RWPE1 (cell line): Measurements from ENCODE around the gene COMT.
A peak's percentile ranks its signal among the peaks of the same experiment; 100 is the strongest.

Experiments used
- CTCF ChIA-PET: fragments of 350-600 bp; sonication (Branson Sonifier 250); formaldehyde crosslinking; extraction: SDS; loops from one replicate; lab custom pipeline; 2021; lab: Yijun Ruan, JAX
- POLR2A ChIA-PET: fragments of 400-600 bp; formaldehyde crosslinking; extraction: SDS; loops from one replicate; lab custom pipeline; 2020; ENCODE audit warnings: antibody characterized with exemption; ENCODE audit not compliant: low non-redundant PET; lab: Yijun Ruan, JAX
- DNase-seq: peaks from one replicate; pipeline ENCODE4 v3.0.0; 2012; ENCODE audit warnings: low spot score
- H3K27ac ChIP-seq: fragments of 450-650 bp; 2 replicates; pipeline ENCODE4 v1.5.1; 2017
- TF ChIP-seq, protein P1 (sequence below): fragments of 450-650 bp; conservative IDR thresholded peaks from 2 replicates; pipeline ENCODE4 v1.5.1; 2017; ENCODE audit warnings: low read depth, mild to moderate bottlenecking

Gene COMT

DNA sequence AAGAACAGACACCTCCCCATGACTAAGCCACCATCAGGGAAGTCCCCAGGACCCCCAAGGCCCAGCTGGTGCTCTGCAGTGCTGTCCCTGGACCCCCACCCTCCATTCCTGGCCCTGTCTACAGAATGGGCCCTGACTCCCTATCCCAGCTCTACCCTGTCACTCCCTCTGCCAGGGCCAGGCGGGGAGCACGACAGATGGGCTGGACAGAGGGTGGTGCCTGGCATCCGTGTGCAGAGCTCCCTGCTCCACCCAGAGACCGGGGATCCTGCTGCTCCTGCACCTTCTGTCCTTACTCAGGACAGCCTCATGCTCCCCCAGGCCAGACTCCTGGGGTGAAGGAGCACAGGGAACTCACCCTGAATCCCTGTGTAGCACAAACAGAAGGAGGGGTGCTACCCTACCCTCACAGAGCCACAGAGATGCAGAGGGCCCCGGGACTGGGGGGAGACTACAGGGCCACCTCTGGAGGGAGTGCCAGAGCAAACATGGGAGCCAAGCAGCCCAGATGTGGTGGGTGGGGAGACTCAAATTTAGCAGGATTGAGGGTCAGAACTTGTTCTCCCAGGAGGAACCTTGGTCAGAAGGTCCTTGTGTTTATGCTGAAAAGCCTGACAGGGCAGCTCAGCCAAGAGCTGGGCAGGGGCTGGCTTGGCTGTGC lies 73.1 kb downstream of the COMT start:
- ChIA-PET POLR2A (no interaction called here), CTCF (interaction anchor here (1.0 kb wide), 1 partner anchor 44 kb away, joined by 6 read pairs; no protein-coding TSS in a partner anchor)
- no peak overlapping the region for H3K27ac ChIP-seq
- TF ChIP-seq, protein P1, sequence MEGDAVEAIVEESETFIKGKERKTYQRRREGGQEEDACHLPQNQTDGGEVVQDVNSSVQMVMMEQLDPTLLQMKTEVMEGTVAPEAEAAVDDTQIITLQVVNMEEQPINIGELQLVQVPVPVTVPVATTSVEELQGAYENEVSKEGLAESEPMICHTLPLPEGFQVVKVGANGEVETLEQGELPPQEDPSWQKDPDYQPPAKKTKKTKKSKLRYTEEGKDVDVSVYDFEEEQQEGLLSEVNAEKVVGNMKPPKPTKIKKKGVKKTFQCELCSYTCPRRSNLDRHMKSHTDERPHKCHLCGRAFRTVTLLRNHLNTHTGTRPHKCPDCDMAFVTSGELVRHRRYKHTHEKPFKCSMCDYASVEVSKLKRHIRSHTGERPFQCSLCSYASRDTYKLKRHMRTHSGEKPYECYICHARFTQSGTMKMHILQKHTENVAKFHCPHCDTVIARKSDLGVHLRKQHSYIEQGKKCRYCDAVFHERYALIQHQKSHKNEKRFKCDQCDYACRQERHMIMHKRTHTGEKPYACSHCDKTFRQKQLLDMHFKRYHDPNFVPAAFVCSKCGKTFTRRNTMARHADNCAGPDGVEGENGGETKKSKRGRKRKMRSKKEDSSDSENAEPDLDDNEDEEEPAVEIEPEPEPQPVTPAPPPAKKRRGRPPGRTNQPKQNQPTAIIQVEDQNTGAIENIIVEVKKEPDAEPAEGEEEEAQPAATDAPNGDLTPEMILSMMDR, result no peak
- no peak for DNase-seq

DNA sequence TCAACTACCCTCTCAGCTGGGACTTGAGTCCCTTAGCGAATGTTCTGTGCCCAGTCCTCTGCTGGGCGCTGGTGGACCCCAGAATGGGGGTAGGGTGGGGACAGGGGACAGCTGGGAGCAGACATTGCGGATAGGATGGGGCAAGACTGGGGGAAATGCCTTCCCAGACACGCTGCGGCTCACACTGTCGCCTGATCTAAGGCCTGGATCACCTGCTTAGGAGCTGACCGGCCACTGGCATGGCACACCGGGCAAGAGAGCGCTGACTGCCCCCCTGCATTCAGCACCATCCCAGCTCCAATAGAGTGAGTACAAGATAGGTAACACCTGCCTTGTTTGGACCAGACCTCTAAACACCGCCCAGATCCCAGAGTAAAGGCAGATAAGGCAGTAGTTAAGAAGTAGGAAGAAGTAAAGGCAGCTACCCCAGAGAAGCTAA lies 73.6 kb downstream of the COMT start:
- ChIA-PET CTCF (interaction anchor here (1.0 kb wide), 1 partner anchor 45 kb away, joined by 6 read pairs; no protein-coding TSS in a partner anchor), POLR2A (no interaction called here)
- DNase-seq, result no peak
- no peak overlapping the region for H3K27ac ChIP-seq
- TF ChIP-seq, protein P1, result no peak

DNA sequence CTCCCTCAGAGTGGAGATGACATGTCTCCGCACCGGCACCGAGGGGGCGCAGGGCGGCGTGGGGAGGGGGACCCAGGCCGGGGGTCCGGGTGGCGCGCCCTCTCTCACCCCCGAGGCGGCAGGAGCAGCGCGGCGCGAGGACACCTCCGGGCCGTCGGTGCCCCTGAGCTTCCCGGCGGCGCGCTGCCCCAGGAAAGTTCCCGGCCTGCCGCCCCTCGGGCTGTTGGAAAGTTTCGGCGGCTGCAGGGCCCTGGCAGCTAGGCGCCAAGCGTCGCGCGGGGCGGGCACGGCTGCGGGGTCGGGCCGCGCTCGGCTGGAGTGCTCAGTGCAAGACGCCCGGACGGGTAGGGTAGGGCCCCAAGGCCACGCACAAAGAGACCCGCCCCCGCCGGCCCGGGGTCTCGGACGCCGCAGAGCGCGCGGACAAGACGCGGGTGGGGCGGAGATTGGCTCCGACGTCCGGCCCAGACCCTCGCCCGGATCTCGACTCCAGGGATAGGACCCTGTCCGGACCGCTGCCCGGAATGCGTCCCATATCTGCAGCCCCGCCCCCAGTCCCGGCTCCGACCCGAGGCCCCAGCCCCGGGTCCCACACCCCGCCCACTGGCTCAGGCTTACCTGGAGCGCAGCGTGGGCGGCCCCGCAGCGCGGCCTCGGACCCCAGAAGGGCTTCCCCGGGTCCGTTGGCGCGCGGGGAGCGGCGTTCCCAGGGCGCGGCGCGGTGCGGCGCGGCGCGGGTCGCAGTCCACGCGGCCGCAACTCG lies 74.6 kb downstream of the COMT start:
- no peak for DNase-seq
- POLR2A ChIA-PET, result no interaction called here
- H3K27ac ChIP-seq, result no peak overlapping the region
- CTCF ChIA-PET, result no interaction called here
- TF ChIP-seq, protein P1, result no peak

DNA sequence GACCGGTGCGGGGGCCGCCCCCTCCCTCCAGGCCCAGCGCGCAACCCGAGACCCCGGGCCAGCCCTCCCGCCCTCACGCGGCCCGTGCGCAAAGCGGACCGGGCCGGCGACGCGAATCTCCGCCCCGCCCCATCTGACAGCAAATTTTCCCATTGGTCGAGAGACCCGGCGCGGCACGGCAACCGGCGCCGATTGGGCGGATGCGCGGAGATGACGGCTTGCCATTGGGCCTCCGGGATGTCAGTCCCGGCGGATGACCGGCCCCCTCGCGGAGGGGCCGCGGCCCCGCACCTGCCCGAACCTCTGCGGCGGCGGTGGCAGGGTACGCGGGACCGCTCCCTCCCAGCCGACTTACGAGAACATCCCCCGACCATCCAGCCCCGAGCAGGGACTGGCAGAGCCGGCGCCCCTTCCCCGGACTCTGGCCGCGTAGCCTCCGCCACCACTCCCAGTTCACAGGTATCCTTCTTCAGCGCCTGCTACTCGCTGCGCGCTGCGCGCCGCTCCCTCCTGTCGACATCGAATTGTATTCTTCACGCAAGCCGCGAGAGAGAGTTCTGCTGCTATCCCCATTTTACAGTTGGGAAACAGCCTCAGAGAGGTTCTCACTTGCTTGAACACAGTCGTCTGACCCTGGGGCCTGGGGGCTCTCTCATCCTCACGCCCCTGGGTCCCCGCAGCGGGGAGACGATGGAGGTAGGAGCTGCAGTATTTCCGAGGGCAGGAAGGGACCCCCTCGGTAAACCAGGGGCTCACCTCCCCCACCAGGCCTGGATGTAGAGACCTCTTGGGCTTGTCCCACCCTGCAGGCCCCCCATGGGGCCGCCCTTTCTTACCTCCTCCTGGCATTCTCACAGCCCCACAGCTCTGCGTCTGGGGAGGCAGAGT lies 75.4 kb downstream of the COMT start, which contains the start of gene ARVCF:
TSS of gene ARVCF (minus strand) at position 90 of the 888 bp plus-strand sequence. CDS start 26,029 bp downstream, outside the sequence.
- POLR2A ChIA-PET, result no interaction called here
- DNase-seq, result peak; percentile 99
- CTCF ChIA-PET, result no interaction called here
- H3K27ac ChIP-seq, result no peak within 1 kb of the TSS; the same call in 1 of the 2 replicates
- TF ChIP-seq, protein P1, result no peak

DNA sequence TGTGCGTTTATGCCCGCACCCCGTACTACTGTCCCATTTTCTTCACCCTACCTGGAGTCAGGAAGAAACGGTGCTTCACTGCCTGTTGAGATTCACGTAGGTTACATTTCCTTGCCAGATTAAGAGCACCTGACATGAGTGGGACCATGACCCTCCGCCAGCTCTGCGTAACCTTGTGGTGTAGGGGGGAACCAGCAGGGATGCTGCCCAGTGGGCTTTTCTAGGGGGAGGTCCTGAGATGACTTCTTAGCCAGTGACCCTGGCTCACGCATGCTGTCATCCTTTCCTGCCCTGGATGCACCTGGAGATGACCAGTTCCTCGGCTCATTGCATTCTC lies 76.0 kb downstream of the COMT start:
- ChIA-PET CTCF (no interaction called here), POLR2A (no interaction called here)
- no peak for DNase-seq
- TF ChIP-seq, protein P1, result no peak
- no peak overlapping the region for H3K27ac ChIP-seq

DNA sequence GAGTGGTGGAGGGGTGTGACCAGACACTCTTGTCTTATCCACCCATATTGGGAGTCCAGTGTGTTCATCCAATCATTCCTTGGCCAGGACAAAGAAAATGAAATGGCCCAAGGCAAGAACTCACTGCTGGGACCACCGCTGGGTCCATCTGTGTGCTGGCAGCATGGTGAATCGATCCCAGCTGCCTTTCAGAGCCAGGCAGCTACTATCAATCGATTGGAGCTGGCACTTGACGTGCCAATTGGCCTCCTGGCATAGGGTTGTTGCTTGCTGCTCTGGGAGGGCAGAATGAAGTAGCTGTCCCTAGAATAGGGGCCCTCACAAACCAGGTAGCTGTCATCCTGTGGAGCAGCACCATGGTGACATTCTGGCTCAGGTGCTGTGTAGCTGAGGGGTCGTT lies 76.4 kb downstream of the COMT start:
- no peak for DNase-seq
- CTCF ChIA-PET, result no interaction called here
- TF ChIP-seq, protein P1, result no peak
- no peak overlapping the region for H3K27ac ChIP-seq
- POLR2A ChIA-PET, result no interaction called here
